MM.1S (cell line): Measurements from ENCODE around the gene ATG14.
A peak's percentile ranks its signal among the peaks of the same experiment; 100 is the strongest.

Experiments
- DNase-seq: peaks from one replicate; pipeline ENCODE4 v3.0.0-alpha.2; 2015
- H2AFZ ChIP-seq: fragments of 300-600 bp; sonication (generic); 2 replicates; pipeline ENCODE4 v1.6.0; 2016; ENCODE audit warnings: antibody characterized with exemption, low read length
- H3F3A ChIP-seq: fragments of 300-600 bp; sonication (generic); 2 replicates; pipeline ENCODE4 v1.6.1; 2016; ENCODE audit warnings: mild to moderate bottlenecking, antibody characterized with exemption, low read length, moderate library complexity, mixed read lengths; ENCODE audit not compliant: insufficient read depth
- H3K27ac ChIP-seq: fragments of 300-600 bp; sonication (generic); 2 replicates; pipeline ENCODE4 v1.5.1; 2016; ENCODE audit warnings: mild to moderate bottlenecking, low read length
- H3K27me3 ChIP-seq: fragments of 300-600 bp; sonication (generic); replicated peaks from 2 replicates; pipeline ENCODE4 v1.6.0; 2016; ENCODE audit warnings: low read length; ENCODE audit not compliant: insufficient read depth
- H3K36me3 ChIP-seq: fragments of 300-600 bp; sonication (generic); replicated peaks from 2 replicates; pipeline ENCODE4 v1.6.1; 2016; ENCODE audit warnings: mild to moderate bottlenecking, low read length, mixed read lengths; ENCODE audit not compliant: insufficient read depth
- H3K4me1 ChIP-seq: fragments of 300-600 bp; sonication (generic); 2 replicates; pipeline ENCODE4 v1.6.1; 2016; ENCODE audit warnings: low read length, mixed read lengths
- H3K4me2 ChIP-seq: fragments of 300-600 bp; sonication (generic); 2 replicates; pipeline ENCODE4 v1.6.0; 2016; ENCODE audit warnings: low read depth, low read length
- H3K4me3 ChIP-seq: fragments of 300-600 bp; sonication (generic); 2 replicates; pipeline ENCODE4 v1.5.1; 2016; ENCODE audit warnings: low read length, mixed read lengths
- H3K79me2 ChIP-seq: fragments of 300-600 bp; sonication (generic); 2 replicates; pipeline ENCODE4 v1.6.1; 2016; ENCODE audit warnings: mixed run types, low read length, mixed read lengths
- H3K9ac ChIP-seq: fragments of 300-600 bp; sonication (generic); 2 replicates; pipeline ENCODE4 v1.6.1; 2016; ENCODE audit warnings: low read length, mixed read lengths
- H3K9me2 ChIP-seq: fragments of 300-600 bp; sonication (generic); replicated peaks from 2 replicates; pipeline ENCODE4 v1.6.1; 2016; ENCODE audit warnings: mild to moderate bottlenecking, low read length, mixed read lengths; ENCODE audit not compliant: insufficient read depth
- H3K9me3 ChIP-seq: fragments of 300-600 bp; sonication (generic); replicated peaks from 2 replicates; pipeline ENCODE4 v1.6.1; 2016; ENCODE audit warnings: mild to moderate bottlenecking, low read length, mixed read lengths; ENCODE audit not compliant: insufficient read depth
- H4K20me1 ChIP-seq: fragments of 300-600 bp; sonication (generic); 2 replicates; pipeline ENCODE4 v1.6.1; 2016; ENCODE audit warnings: mild to moderate bottlenecking, low read length, moderate library complexity, mixed read lengths; ENCODE audit not compliant: insufficient read depth
- CTCF ChIP-seq: fragments of 300-600 bp; sonication (generic); IDR thresholded peaks from 2 replicates; pipeline ENCODE4 v1.5.1; 2016; ENCODE audit warnings: antibody characterized with exemption, low read length, mixed read lengths
- EZH2 ChIP-seq: fragments of 300-600 bp; sonication (generic); optimal IDR thresholded peaks from 2 replicates; pipeline ENCODE3; 2017; ENCODE audit warnings: low read depth, mild to moderate bottlenecking, antibody characterized with exemption, low read length, mixed read lengths
- EZH2phosphoT487 ChIP-seq: fragments of 300-600 bp; sonication (generic); IDR thresholded peaks from 2 replicates; pipeline ENCODE4 v1.6.1; 2018; ENCODE audit warnings: antibody characterized with exemption, low read length

The ATG14 gene

GRCh38 chr14:55441286-55441685, 29.7 kb upstream of the ATG14 start:
- TF ChIP-seq CTCF (no peak), EZH2phosphoT487 (no peak), EZH2 (no peak)
- Histone ChIP-seq H3K4me2 (no peak overlapping the region), H2AFZ (no peak overlapping the region), H3K79me2 (no peaks in the 10 kb centered on the region), H3F3A (no peaks in the 10 kb centered on the region), H3K9me3 (no peaks in the 10 kb centered on the region), H3K4me3 (no peak overlapping the region), H3K27ac (no peak overlapping the region), H3K9me2 (no peaks in the 10 kb centered on the region), H3K9ac (no peak overlapping the region), H3K36me3 (no peaks in the 10 kb centered on the region), H3K27me3 (no peaks in the 10 kb centered on the region), H3K4me1 (no peaks in the 10 kb centered on the region), H4K20me1 (no peaks in the 10 kb centered on the region)
- DNase-seq, result no peak

- no peaks in the 10 kb centered on the region for H3K9me3 ChIP-seq
- no peaks in the 10 kb centered on the region for H4K20me1 ChIP-seq
- H3K4me3 ChIP-seq, result no peak within 1 kb of the TSS
- H3K9ac ChIP-seq, result no peak within 1 kb of the TSS
- H3K4me2 ChIP-seq, result no peak within 1 kb of the TSS
- H3K36me3 ChIP-seq, result no peaks in the 10 kb centered on the region
- no peak for TF ChIP-seq CTCF
- no peak for TF ChIP-seq EZH2phosphoT487
- no peak for TF ChIP-seq EZH2
- no peaks in the 10 kb centered on the region for H3K4me1 ChIP-seq
- no peaks in the 10 kb centered on the region for H3K9me2 ChIP-seq
- no peaks in the 10 kb centered on the region for H3F3A ChIP-seq
- H2AFZ ChIP-seq, result no peak within 1 kb of the TSS
- H3K79me2 ChIP-seq, result no peaks in the 10 kb centered on the region
- H3K27ac ChIP-seq, result no peak within 1 kb of the TSS
- H3K27me3 ChIP-seq, result no peaks in the 10 kb centered on the region
- DNase-seq, result no peak
Observed at GRCh38 chr14:55440385-55440784, 28.8 kb upstream of the ATG14 start, which contains the start of gene TBPL2. Gene TBPL2, minus strand, starts transcription at chr14:55440616. Its CDS starts 167 bp downstream, at chr14:55440449.

- no peak overlapping the region for H2AFZ ChIP-seq
- DNase-seq, result no peak
Observed at GRCh38 chr14:55438066-55438683, 26.5 kb upstream of the ATG14 start.

More at GRCh38 chr14:55438066-55438683, 26.5 kb upstream of the ATG14 start:
- H3K27me3 ChIP-seq, result no peaks in the 10 kb centered on the region
- H3K36me3 ChIP-seq, result no peaks in the 10 kb centered on the region
- no peak overlapping the region for H3K4me3 ChIP-seq
- peak; percentile 28 for TF ChIP-seq CTCF
- TF ChIP-seq EZH2phosphoT487, result no peak
- no peaks in the 10 kb centered on the region for H3K9me3 ChIP-seq
- H3K4me1 ChIP-seq, result peaks cover 12% of the 10 kb centered on the region
- H3K79me2 ChIP-seq, result no peaks in the 10 kb centered on the region
- no peaks in the 10 kb centered on the region for H3F3A ChIP-seq
- H3K27ac ChIP-seq, result no peak overlapping the region
- no peaks in the 10 kb centered on the region for H3K9me2 ChIP-seq
- H3K4me2 ChIP-seq, result no peak overlapping the region
- no peak overlapping the region for H3K9ac ChIP-seq
- H4K20me1 ChIP-seq, result no peaks in the 10 kb centered on the region
